RWPE1 (cell line): ENCODE results near the gene FCRLB.
A peak's percentile ranks its signal among the peaks of the same experiment; 100 is the strongest.

ENCODE experiments used
- CTCF ChIA-PET: fragments of 350-600 bp; sonication (Branson Sonifier 250); formaldehyde crosslinking; extraction: SDS; loops from one replicate; lab custom pipeline; 2021; lab: Yijun Ruan, JAX
- POLR2A ChIA-PET: fragments of 400-600 bp; formaldehyde crosslinking; extraction: SDS; loops from one replicate; lab custom pipeline; 2020; ENCODE audit warnings: antibody characterized with exemption; ENCODE audit not compliant: low non-redundant PET; lab: Yijun Ruan, JAX
- DNase-seq: peaks from one replicate; pipeline ENCODE4 v3.0.0; 2012; ENCODE audit warnings: low spot score
- H3K27ac ChIP-seq: fragments of 450-650 bp; 2 replicates; pipeline ENCODE4 v1.5.1; 2017
- CTCF ChIP-seq: fragments of 450-650 bp; conservative IDR thresholded peaks from 2 replicates; pipeline ENCODE4 v1.5.1; 2017; ENCODE audit warnings: low read depth, mild to moderate bottlenecking

FCRLB gene

GRCh38 chr1:161706113-161706481 is 15.2 kb upstream of the FCRLB start:
- POLR2A ChIA-PET = no interaction called here
- CTCF ChIA-PET = interaction anchor here (0.7 kb wide), 1 partner anchor 15 kb away, joined by 3 read pairs; no protein-coding TSS in a partner anchor
- DNase-seq = no peak
- peak overlapping the region; percentile 56; the same call in 1 of the 2 replicates for H3K27ac ChIP-seq
- no peak for TF ChIP-seq CTCF

GRCh38 chr1:161706482-161707347 is 14.6 kb upstream of the FCRLB start, which contains the start of gene FCRLA:
FCRLA (plus strand) TSS chr1:161707229; CDS start chr1:161707265, 36 bp downstream.
- ChIA-PET POLR2A (no interaction called here), CTCF (interaction anchor here (0.6 to 0.7 kb wide), 3 partner anchors 16 to 607 kb away, joined by 3 read pairs; no protein-coding TSS in a partner anchor)
- no peak for TF ChIP-seq CTCF
- DNase-seq = peak; percentile 53
- H3K27ac ChIP-seq = peak within 1 kb of the TSS; percentile 56; the same call in 1 of the 2 replicates

GRCh38 chr1:161707503-161707902 is 13.8 kb upstream of the FCRLB start:
- no peak for DNase-seq
- POLR2A ChIA-PET = no interaction called here
- CTCF ChIA-PET = no interaction called here
- H3K27ac ChIP-seq = no peak overlapping the region
- TF ChIP-seq CTCF = no peak

DNA sequence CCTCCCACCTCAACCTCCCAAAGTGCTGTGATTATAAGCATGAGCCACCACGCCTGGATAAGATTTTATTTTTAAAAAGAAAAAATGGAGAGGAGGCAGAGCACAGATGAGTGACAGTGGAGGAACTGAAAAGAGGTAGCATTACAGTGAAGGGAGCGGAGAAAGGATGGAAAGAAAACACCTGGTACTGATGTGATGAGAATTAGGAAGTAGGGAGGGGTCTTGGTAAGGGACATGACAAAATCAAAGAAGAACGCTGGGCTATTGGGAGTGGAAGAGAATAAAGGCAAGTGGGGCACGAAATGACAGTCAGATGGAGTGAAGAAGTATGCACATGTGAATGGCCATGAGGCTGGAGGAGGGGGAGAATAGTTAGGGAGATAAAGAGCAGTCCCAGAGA is 12.0 kb upstream of the FCRLB start:
- H3K27ac ChIP-seq = no peak overlapping the region
- CTCF ChIA-PET = no interaction called here
- TF ChIP-seq CTCF = no peak
- POLR2A ChIA-PET = no interaction called here
- no peak for DNase-seq

- CTCF ChIA-PET = no interaction called here
- DNase-seq = no peak
- H3K27ac ChIP-seq = no peak overlapping the region
- POLR2A ChIA-PET = no interaction called here
- TF ChIP-seq CTCF = no peak
Observed at GRCh38 chr1:161710560-161710959, 10.8 kb upstream of the FCRLB start.

GRCh38 chr1:161718559-161719324 is 2.6 kb upstream of the FCRLB start:
- ChIA-PET CTCF (no interaction called here), POLR2A (no interaction called here)
- TF ChIP-seq CTCF = no peak
- no peak overlapping the region for H3K27ac ChIP-seq
- no peak for DNase-seq
